ENCODE data around the gene FAT2.

Gene FAT2

DNA sequence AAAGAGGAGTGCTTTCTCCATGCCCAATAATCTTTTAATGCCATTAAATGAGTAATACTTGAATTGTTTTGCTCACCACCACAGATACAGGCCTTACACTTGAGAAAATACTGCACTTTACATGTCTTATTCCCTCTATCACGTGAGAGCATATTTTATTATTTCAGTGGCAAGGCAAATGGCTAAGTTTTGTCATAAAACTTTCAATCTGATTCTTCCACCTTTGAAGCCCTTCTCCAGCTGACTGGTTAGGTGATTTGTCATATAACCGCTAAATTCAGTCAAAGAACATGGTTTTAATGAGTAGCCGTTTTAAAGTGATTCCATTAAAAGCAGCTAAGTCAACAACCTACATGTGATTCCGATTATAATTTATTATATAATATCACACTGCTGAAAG is 43.8 kb downstream of the FAT2 start:
- Histone ChIP-seq H3K36me3 (ENCODE audit: insufficient read depth, low read length) (no peaks in the 10 kb centered on the region), H3K9ac (ENCODE audit: low read depth, low read length) (no peak overlapping the region), H4K20me1 (ENCODE audit: insufficient read depth, low read length) (no peaks in the 10 kb centered on the region), H2AFZ (ENCODE audit: low read depth, low read length) (no peak overlapping the region), H3K27ac (ENCODE audit: low read length) (no peak overlapping the region), H3K9me3 (ENCODE audit: insufficient read depth, low read length, severe bottlenecking) (no peaks in the 10 kb centered on the region), H3K4me2 (ENCODE audit: insufficient read depth, low read length) (no peak overlapping the region), H3K79me2 (ENCODE audit: insufficient read depth, low read length) (no peaks in the 10 kb centered on the region), H3K27me3 (ENCODE audit: insufficient read depth, low read length, poor library complexity) (no peaks in the 10 kb centered on the region), H3K4me1 (ENCODE audit: insufficient read depth, low read length) (no peaks in the 10 kb centered on the region), H3K4me3 (ENCODE audit: low read depth in 1 of 2, low read length in 2 of 2) (no peak overlapping the region)
- no peak for DNase-seq
- TF ChIP-seq EZH2 (IDR thresholded peaks at IDR 0.05; ENCODE audit: borderline replicate concordance, low read depth, low read length, severe bottlenecking) (no peak), CTCF (IDR thresholded peaks at IDR 0.05; ENCODE audit: borderline replicate concordance, extremely low read depth, low read length, poor library complexity, severe bottlenecking) (no peak)
- ATAC-seq (ENCODE audit: insufficient read depth, low read depth) = no peak

DNA sequence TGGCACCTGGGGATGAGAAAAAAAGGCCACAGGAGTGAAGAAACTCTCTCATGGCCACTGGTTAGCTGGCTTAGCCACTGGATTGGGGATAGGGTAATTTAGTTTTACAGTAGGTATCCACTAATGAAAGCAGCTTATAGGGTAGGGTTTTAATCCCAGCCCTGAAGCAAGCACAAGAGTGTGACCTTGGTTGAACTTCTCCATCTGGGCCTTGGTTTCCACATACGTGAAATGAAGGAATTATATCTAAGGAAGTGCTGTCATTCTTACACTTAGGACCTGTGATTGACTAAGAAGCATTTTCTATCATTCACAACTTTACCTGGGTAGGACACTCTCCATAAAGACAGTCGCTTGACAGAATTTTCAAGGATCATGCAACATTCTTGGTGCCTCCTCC is 49.6 kb downstream of the FAT2 start:
- H3K4me1 ChIP-seq (ENCODE audit: insufficient read depth, low read length) = no peaks in the 10 kb centered on the region
- no peak overlapping the region for H3K27ac ChIP-seq (ENCODE audit: low read length)
- H3K9ac ChIP-seq (ENCODE audit: low read depth, low read length) = no peak overlapping the region
- DNase-seq = no peak
- no peaks in the 10 kb centered on the region for H3K9me3 ChIP-seq (ENCODE audit: insufficient read depth, low read length, severe bottlenecking)
- no peak overlapping the region for H2AFZ ChIP-seq (ENCODE audit: low read depth, low read length)
- no peak overlapping the region for H3K4me3 ChIP-seq (ENCODE audit: low read depth in 1 of 2, low read length in 2 of 2)
- no peak overlapping the region for H3K4me2 ChIP-seq (ENCODE audit: insufficient read depth, low read length)
- no peaks in the 10 kb centered on the region for H3K36me3 ChIP-seq (ENCODE audit: insufficient read depth, low read length)
- no peaks in the 10 kb centered on the region for H4K20me1 ChIP-seq (ENCODE audit: insufficient read depth, low read length)
- peaks cover 15% of the 10 kb centered on the region for H3K27me3 ChIP-seq (ENCODE audit: insufficient read depth, low read length, poor library complexity)
- TF ChIP-seq CTCF (IDR thresholded peaks at IDR 0.05; ENCODE audit: borderline replicate concordance, extremely low read depth, low read length, poor library complexity, severe bottlenecking) = no peak
- TF ChIP-seq EZH2 (IDR thresholded peaks at IDR 0.05; ENCODE audit: borderline replicate concordance, low read depth, low read length, severe bottlenecking) = no peak
- no peaks in the 10 kb centered on the region for H3K79me2 ChIP-seq (ENCODE audit: insufficient read depth, low read length)
- ATAC-seq (ENCODE audit: insufficient read depth, low read depth) = no peak
